AG10803 (cell line): ENCODE data around the gene PDLIM1.

ENCODE experiments used
- DNase-seq: peaks from one replicate; pipeline ENCODE4 v3.0.0; 2010; ENCODE audit warnings: low read depth
- H3K4me3 ChIP-seq: 2 replicates; pipeline ENCODE4 v1.5.1; 2011; ENCODE audit warnings: mild to moderate bottlenecking, low read length, control low read depth
- CTCF ChIP-seq: conservative IDR thresholded peaks from 2 replicates; pipeline ENCODE4 v1.5.1; 2011; ENCODE audit warnings: mild to moderate bottlenecking, low read length, control low read depth, inconsistent platforms

The PDLIM1 gene

GRCh38 chr10:95297402-95297801, 6.6 kb upstream of the PDLIM1 start:
- no peak overlapping the region for H3K4me3 ChIP-seq
- no peak for DNase-seq
- TF ChIP-seq CTCF: no peak

GRCh38 chr10:95296764-95297163, 6.0 kb upstream of the PDLIM1 start:
- no peak overlapping the region for H3K4me3 ChIP-seq
- no peak for TF ChIP-seq CTCF
- no peak for DNase-seq

GRCh38 chr10:95295031-95295755, 4.4 kb upstream of the PDLIM1 start:
- peak overlapping the region; percentile 52 for H3K4me3 ChIP-seq
- no peak for TF ChIP-seq CTCF
- peak; percentile 52 for DNase-seq

- TF ChIP-seq CTCF: no peak
- no peak for DNase-seq
- no peak overlapping the region for H3K4me3 ChIP-seq
These were observed 2.8 kb upstream of the PDLIM1 start for GRCh38 chr10:95293631-95294030.

- no peak for DNase-seq
- peak overlapping the region; percentile 62 for H3K4me3 ChIP-seq
- TF ChIP-seq CTCF: no peak
These were observed 699 bp upstream of the PDLIM1 start for GRCh38 chr10:95291365-95292039.

- H3K4me3 ChIP-seq: peak overlapping the region; percentile 92
- TF ChIP-seq CTCF: no peak
- no peak for DNase-seq
These were observed 832 bp downstream of the PDLIM1 start for GRCh38 chr10:95289921-95290421.
